ENCODE results near the gene ZGLP1.

ZGLP1 gene

GRCh38 chr19:10305139-10305806 is 4.3 kb downstream of the ZGLP1 start:
- Histone ChIP-seq H3F3A (ENCODE audit: low read depth) (no peaks in the 10 kb centered on the region), H3K79me2 (ENCODE audit: insufficient read depth, low read length) (no peaks in the 10 kb centered on the region), H3K36me3 (ENCODE audit: insufficient read depth, low read length) (no peaks in the 10 kb centered on the region), H4K20me1 (ENCODE audit: insufficient read depth, low read length, poor library complexity, severe bottlenecking) (no peaks in the 10 kb centered on the region), H3K4me3 (ENCODE audit: low read length, poor library complexity, severe bottlenecking) (no peak overlapping the region), H2AFZ (ENCODE audit: low read length) (no peak overlapping the region), H3K27me3 (ENCODE audit: insufficient read depth, low read length, poor library complexity, severe bottlenecking) (no peaks in the 10 kb centered on the region), H3K9ac (ENCODE audit: low read depth, low read length, poor library complexity, severe bottlenecking) (no peak overlapping the region), H3K9me3 (ENCODE audit: insufficient read depth, low read depth, low read length) (no peaks in the 10 kb centered on the region), H3K4me1 (ENCODE audit: insufficient read depth, low read length, poor library complexity, severe bottlenecking) (no peaks in the 10 kb centered on the region), H3K9me2 (replicated peaks; ENCODE audit: low read depth, low read length) (no peaks in the 10 kb centered on the region), H3K4me2 (ENCODE audit: low read depth, low read length, poor library complexity, severe bottlenecking) (no peak overlapping the region)
- TF ChIP-seq CTCF (conservative IDR thresholded peaks at IDR 0.05; ENCODE audit: low read length): no peak
- no peak for TF ChIP-seq EZH2phosphoT487 (IDR thresholded peaks at IDR 0.05; ENCODE audit: borderline replicate concordance)

- H3K36me3 ChIP-seq (ENCODE audit: insufficient read depth, low read length): no peaks in the 10 kb centered on the region
- TF ChIP-seq CTCF (conservative IDR thresholded peaks at IDR 0.05; ENCODE audit: low read length) (no peak), EZH2phosphoT487 (IDR thresholded peaks at IDR 0.05; ENCODE audit: borderline replicate concordance) (no peak)
- H4K20me1 ChIP-seq (ENCODE audit: insufficient read depth, low read length, poor library complexity, severe bottlenecking): no peaks in the 10 kb centered on the region
- no peaks in the 10 kb centered on the region for H3K79me2 ChIP-seq (ENCODE audit: insufficient read depth, low read length)
- H3K9me2 ChIP-seq (replicated peaks; ENCODE audit: low read depth, low read length): no peaks in the 10 kb centered on the region
- peak overlapping the region; percentile 5; the same call in 1 of the 2 replicates for H2AFZ ChIP-seq (ENCODE audit: low read length)
- H3F3A ChIP-seq (ENCODE audit: low read depth): no peaks in the 10 kb centered on the region
- H3K9me3 ChIP-seq (ENCODE audit: insufficient read depth, low read depth, low read length): no peaks in the 10 kb centered on the region
- no peaks in the 10 kb centered on the region for H3K27me3 ChIP-seq (ENCODE audit: insufficient read depth, low read length, poor library complexity, severe bottlenecking)
- H3K4me1 ChIP-seq (ENCODE audit: insufficient read depth, low read length, poor library complexity, severe bottlenecking): no peaks in the 10 kb centered on the region
- H3K4me2 ChIP-seq (ENCODE audit: low read depth, low read length, poor library complexity, severe bottlenecking): no peak overlapping the region
- no peak overlapping the region for H3K4me3 ChIP-seq (ENCODE audit: low read length, poor library complexity, severe bottlenecking)
- H3K9ac ChIP-seq (ENCODE audit: low read depth, low read length, poor library complexity, severe bottlenecking): no peak overlapping the region
Measured at GRCh38 chr19:10299545-10300458, 9.8 kb downstream of the ZGLP1 start.

- Histone ChIP-seq H3K27me3 (ENCODE audit: insufficient read depth, low read length, poor library complexity, severe bottlenecking) (no peaks in the 10 kb centered on the region), H3K4me1 (ENCODE audit: insufficient read depth, low read length, poor library complexity, severe bottlenecking) (no peaks in the 10 kb centered on the region), H4K20me1 (ENCODE audit: insufficient read depth, low read length, poor library complexity, severe bottlenecking) (no peaks in the 10 kb centered on the region), H3K9ac (ENCODE audit: low read depth, low read length, poor library complexity, severe bottlenecking) (no peak overlapping the region), H3K9me2 (replicated peaks; ENCODE audit: low read depth, low read length) (no peaks in the 10 kb centered on the region), H3K4me3 (ENCODE audit: low read length, poor library complexity, severe bottlenecking) (no peak overlapping the region), H2AFZ (ENCODE audit: low read length) (no peak overlapping the region), H3K79me2 (ENCODE audit: insufficient read depth, low read length) (no peaks in the 10 kb centered on the region), H3F3A (ENCODE audit: low read depth) (no peaks in the 10 kb centered on the region), H3K9me3 (ENCODE audit: insufficient read depth, low read depth, low read length) (no peaks in the 10 kb centered on the region), H3K4me2 (ENCODE audit: low read depth, low read length, poor library complexity, severe bottlenecking) (no peak overlapping the region), H3K36me3 (ENCODE audit: insufficient read depth, low read length) (no peaks in the 10 kb centered on the region)
- TF ChIP-seq EZH2phosphoT487 (IDR thresholded peaks at IDR 0.05; ENCODE audit: borderline replicate concordance): no peak
Measured at GRCh38 chr19:10295847-10296591, 13.6 kb downstream of the ZGLP1 start.

Measured in Loucy (cell line).